ENCODE data around the gene MXD1.

The MXD1 gene

DNA sequence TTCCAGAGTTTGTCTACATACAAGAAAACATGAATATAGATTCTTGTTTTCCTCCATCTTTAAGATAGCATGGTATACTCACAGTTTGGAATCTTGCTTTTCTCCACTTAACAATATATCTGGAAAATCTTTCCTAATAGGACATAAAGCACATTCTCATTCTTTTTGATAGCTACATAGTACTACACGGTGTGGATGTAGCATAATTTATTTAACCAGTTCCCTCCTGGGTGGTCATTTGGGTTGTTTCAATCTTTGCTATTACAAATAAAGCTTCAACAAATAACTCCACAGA, 19.7 kb downstream of the MXD1 start:
- TF ChIP-seq, protein P1, sequence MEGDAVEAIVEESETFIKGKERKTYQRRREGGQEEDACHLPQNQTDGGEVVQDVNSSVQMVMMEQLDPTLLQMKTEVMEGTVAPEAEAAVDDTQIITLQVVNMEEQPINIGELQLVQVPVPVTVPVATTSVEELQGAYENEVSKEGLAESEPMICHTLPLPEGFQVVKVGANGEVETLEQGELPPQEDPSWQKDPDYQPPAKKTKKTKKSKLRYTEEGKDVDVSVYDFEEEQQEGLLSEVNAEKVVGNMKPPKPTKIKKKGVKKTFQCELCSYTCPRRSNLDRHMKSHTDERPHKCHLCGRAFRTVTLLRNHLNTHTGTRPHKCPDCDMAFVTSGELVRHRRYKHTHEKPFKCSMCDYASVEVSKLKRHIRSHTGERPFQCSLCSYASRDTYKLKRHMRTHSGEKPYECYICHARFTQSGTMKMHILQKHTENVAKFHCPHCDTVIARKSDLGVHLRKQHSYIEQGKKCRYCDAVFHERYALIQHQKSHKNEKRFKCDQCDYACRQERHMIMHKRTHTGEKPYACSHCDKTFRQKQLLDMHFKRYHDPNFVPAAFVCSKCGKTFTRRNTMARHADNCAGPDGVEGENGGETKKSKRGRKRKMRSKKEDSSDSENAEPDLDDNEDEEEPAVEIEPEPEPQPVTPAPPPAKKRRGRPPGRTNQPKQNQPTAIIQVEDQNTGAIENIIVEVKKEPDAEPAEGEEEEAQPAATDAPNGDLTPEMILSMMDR (IDR thresholded peaks at IDR 0.05; ENCODE audit: low read depth, low read length, missing control alignments) = no peak
- in situ Hi-C loops (cut with HindIII; ENCODE audit: low pct_ligation_motif_present, low sequenced_read_pairs) = loop anchor here (25.0 kb wide), 1 partner anchor 153 kb away; the partner anchor contains the start of gene PCBP1
- peak overlapping the region; percentile 96 for H3K27ac ChIP-seq
- H3K27me3 ChIP-seq (replicated peaks) = no peaks in the 10 kb centered on the region
- H3K4me3 ChIP-seq (ENCODE audit: low read depth, low read length) = no peak overlapping the region
- H3K36me3 ChIP-seq (replicated peaks) = peaks cover 36% of the 10 kb centered on the region
- no peak for DNase-seq

DNA sequence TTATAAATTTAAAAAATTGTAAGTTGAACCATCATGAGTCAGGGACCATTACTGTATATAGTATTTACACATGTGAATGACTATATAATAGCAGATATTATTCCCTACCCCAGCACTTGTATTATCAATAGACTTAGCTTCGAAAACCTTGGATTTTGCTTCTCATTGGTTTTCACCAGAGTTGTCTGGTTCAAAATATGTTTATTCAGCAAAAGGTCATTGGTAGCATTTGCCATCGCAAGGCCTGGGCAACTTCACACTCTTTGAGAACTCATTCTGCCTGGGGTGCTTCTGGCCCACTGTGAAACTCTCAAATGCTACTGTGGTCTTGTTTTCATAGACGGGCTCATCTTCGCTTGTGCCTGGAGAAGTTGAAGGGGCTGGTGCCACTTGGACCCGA, 20.1 kb downstream of the MXD1 start:
- in situ Hi-C loops (cut with HindIII; ENCODE audit: low pct_ligation_motif_present, low sequenced_read_pairs) = loop anchor here (25.0 kb wide), 1 partner anchor 152 kb away; the partner anchor contains the start of gene PCBP1
- Histone ChIP-seq H3K27ac (peak overlapping the region; percentile 96), H3K4me3 (ENCODE audit: low read depth, low read length) (no peak overlapping the region), H3K27me3 (replicated peaks) (no peaks in the 10 kb centered on the region), H3K36me3 (replicated peaks) (peaks cover 38% of the 10 kb centered on the region)
- TF ChIP-seq, protein P1 (IDR thresholded peaks at IDR 0.05; ENCODE audit: low read depth, low read length, missing control alignments) = no peak
- DNase-seq = no peak

DNA sequence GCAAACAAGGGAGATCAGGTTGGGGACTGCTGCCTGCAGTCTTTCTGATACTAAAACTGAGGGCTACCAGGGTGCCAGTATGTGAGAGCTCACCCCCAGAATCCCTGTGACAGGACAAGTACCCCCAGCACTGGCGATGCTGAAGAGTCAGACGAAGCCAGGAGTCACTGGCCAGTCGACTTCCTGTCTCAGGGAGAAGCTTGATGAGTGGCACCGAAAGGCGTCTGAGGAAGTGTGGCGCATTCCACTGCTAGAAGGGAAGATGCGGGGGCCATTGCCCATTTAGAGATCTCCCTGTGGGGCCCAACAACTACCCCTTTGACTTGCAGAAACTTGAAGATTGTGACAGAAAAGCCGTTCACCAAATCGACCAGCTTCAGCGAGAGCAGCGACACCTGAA, 22.0 kb downstream of the MXD1 start:
- H3K27me3 ChIP-seq (replicated peaks) = no peaks in the 10 kb centered on the region
- H3K36me3 ChIP-seq (replicated peaks) = peaks cover 43% of the 10 kb centered on the region
- no peak overlapping the region for H3K27ac ChIP-seq
- no peak overlapping the region for H3K4me3 ChIP-seq (ENCODE audit: low read depth, low read length)
- in situ Hi-C loops (cut with HindIII; ENCODE audit: low pct_ligation_motif_present, low sequenced_read_pairs) = loop anchor here (25.0 kb wide), 1 partner anchor 150 kb away; the partner anchor contains the start of gene PCBP1
- DNase-seq = no peak
- TF ChIP-seq, protein P1 (IDR thresholded peaks at IDR 0.05; ENCODE audit: low read depth, low read length, missing control alignments) = no peak

DNA sequence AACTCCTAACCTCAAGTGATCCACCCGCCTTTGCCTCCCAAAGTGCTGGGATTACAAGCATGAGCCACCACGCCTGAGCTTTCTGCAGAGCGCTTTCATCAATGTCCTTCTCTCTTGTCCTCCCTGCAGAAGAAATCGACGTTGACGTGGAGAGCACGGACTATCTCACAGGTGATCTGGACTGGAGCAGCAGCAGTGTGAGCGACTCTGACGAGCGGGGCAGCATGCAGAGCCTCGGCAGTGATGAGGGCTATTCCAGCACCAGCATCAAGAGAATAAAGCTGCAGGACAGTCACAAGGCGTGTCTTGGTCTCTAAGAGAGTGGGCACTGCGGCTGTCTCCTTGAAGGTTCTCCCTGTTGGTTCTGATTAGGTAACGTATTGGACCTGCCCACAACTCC, 23.1 kb downstream of the MXD1 start:
- Histone ChIP-seq H3K36me3 (replicated peaks) (peaks cover 46% of the 10 kb centered on the region), H3K4me3 (ENCODE audit: low read depth, low read length) (no peak overlapping the region), H3K27ac (no peak overlapping the region), H3K27me3 (replicated peaks) (no peaks in the 10 kb centered on the region)
- no peak for DNase-seq
- TF ChIP-seq, protein P1 (IDR thresholded peaks at IDR 0.05; ENCODE audit: low read depth, low read length, missing control alignments) = no peak
- in situ Hi-C loops (cut with HindIII; ENCODE audit: low pct_ligation_motif_present, low sequenced_read_pairs) = loop anchor here (25.0 kb wide), 1 partner anchor 149 kb away; the partner anchor contains the start of gene PCBP1

DNA sequence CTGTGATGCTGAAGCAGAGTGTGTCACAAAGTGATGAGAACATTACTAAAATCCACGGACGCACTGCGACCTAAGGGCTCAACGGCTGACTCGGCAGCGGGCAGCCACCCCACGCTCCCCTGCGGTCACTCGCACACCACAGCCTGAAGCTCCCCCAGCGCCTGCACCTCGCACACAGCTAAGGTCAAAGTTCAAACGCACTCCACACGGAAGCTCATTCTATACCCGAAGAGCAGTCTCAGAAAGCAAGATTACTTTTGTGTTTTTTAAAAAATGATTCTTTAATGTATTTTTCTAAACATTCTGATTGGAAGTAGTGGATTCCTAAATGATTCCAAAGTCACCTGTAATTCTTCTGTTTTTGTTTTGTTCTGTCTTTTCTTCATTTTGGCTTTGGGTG, 24.8 kb downstream of the MXD1 start:
- no peak for DNase-seq
- H3K27ac ChIP-seq = no peak overlapping the region
- no peaks in the 10 kb centered on the region for H3K27me3 ChIP-seq (replicated peaks)
- in situ Hi-C loops (cut with HindIII; ENCODE audit: low pct_ligation_motif_present, low sequenced_read_pairs) = loop anchor here (25.0 kb wide), 1 partner anchor 148 kb away; the partner anchor contains the start of gene PCBP1
- no peak overlapping the region for H3K4me3 ChIP-seq (ENCODE audit: low read depth, low read length)
- TF ChIP-seq, protein P1 (IDR thresholded peaks at IDR 0.05; ENCODE audit: low read depth, low read length, missing control alignments) = no peak
- H3K36me3 ChIP-seq (replicated peaks) = peaks cover 50% of the 10 kb centered on the region

DNA sequence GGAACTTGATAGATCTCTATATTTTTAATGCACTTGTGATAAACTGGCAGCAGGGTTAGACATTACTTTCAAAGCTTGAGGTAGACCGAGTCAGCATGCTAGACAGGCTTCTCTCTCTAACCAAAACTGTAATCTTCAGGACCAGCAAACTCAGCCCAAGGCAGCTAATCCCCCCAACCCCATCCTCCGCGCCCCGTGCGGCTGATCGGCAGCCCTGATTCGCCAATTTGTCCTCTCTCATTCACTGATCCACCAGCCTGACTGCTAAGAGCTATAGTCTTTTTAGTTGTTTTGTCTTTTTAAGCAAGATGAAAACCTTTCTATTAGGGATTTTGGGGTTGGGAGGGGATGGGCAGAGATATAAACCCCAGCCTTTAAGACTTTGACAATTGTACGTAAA, 25.8 kb downstream of the MXD1 start:
- no peak for DNase-seq
- in situ Hi-C loops (cut with HindIII; ENCODE audit: low pct_ligation_motif_present, low sequenced_read_pairs) = loop anchor here (25.0 kb wide), 1 partner anchor 147 kb away; the partner anchor contains the start of gene PCBP1
- Histone ChIP-seq H3K27me3 (replicated peaks) (no peaks in the 10 kb centered on the region), H3K36me3 (replicated peaks) (peaks cover 45% of the 10 kb centered on the region), H3K27ac (no peak overlapping the region), H3K4me3 (ENCODE audit: low read depth, low read length) (no peak overlapping the region)
- TF ChIP-seq, protein P1 (IDR thresholded peaks at IDR 0.05; ENCODE audit: low read depth, low read length, missing control alignments) = no peak

All from brain microvascular endothelial cell (primary cell).